Breast epithelium (tissue), 4 donors: ENCODE data around the gene TBCC. TPM values are rescaled to one million over a fixed set of nuclear protein-coding genes. Genes with fewer than 3 reads are reported as not detected.

Experiments
- DNase-seq, 2 donors: peaks; one replicate each; pipeline ENCODE4 v3.0.0-alpha.2; 2019; ENCODE audit warnings: low spot score in 2 of 2
- H3K27ac ChIP-seq, 2 donors: fragments of 200-600 bp; sonication (generic) in 1 of 2; one replicate each; pipeline ENCODE4 v1.5.1; 2016 to 2019; ENCODE audit warnings: mild to moderate bottlenecking in 1 of 2
- H3K27me3 ChIP-seq, 2 donors: fragments of 200-600 bp; sonication (generic) in 1 of 2; one replicate each; pipeline versions ENCODE4 v1.5.1 to v1.6.0; 2017 to 2019; ENCODE audit warnings: control low read depth in 1 of 2, mild to moderate bottlenecking in 1 of 2
- H3K36me3 ChIP-seq: fragments of 200-600 bp; one replicate; pipeline ENCODE4 v1.5.1; 2019
- H3K4me1 ChIP-seq, 2 donors: fragments of 200-600 bp; sonication (generic); one replicate each; pipeline ENCODE4 v1.5.1; 2016 to 2019; ENCODE audit warnings: control low read depth in 1 of 2
- H3K4me3 ChIP-seq, 3 donors: fragments of 200-600 bp; sonication (generic); 1 replicate in 2 of 3; 2 replicates in 1 of 3; pipeline ENCODE4 v1.5.1; 2016 to 2019; ENCODE audit warnings: mild to moderate bottlenecking in 3 of 3, moderate library complexity in 2 of 3
- H3K9me3 ChIP-seq, 2 donors: fragments of 200-600 bp; sonication (generic) in 1 of 2; one replicate each; pipeline ENCODE4 v1.5.1; 2016 to 2019; ENCODE audit warnings: control low read depth in 1 of 2
- POLR2A ChIP-seq: fragments of 450-650 bp; IDR thresholded peaks from one replicate; pipeline ENCODE4 v1.6.1; 2016; ENCODE audit warnings: antibody characterized with exemption, mild to moderate bottlenecking, moderate library complexity
- POLR2AphosphoS5 ChIP-seq, 3 donors: sonication (generic); formaldehyde crosslinking; IDR thresholded peaks; one replicate each; pipeline ENCODE4 v1.6.1; 2017; ENCODE audit warnings: antibody characterized with exemption in 3 of 3
- intact Hi-C: fragments of 100-400 bp; cut with DNase I; formaldehyde crosslinking; loops from one replicate; pipeline ENCODE4 v1.15.1; 2023; ENCODE audit warnings: low total_unique reads
- total RNA-seq, 3 donors: library from RNA; depleted of rRNA; stranded (reverse); fragments of >200 nt; gene quantifications; one replicate each; pipeline ENCODE4 v1.1.0, GENCODE V29; 2016
- TF ChIP-seq, protein P1 (sequence below), 3 donors: fragments of 450-650 bp; IDR thresholded peaks; one replicate each; pipeline ENCODE4 v1.5.1; 2016 to 2017; ENCODE audit warnings: antibody characterized with exemption in 3 of 3, mild to moderate bottlenecking in 3 of 3, moderate library complexity in 3 of 3

The TBCC gene
- total RNA-seq, 3 donors from 2014 or later: 21.3 to 27.7 (median 26.3) TPM

DNA sequence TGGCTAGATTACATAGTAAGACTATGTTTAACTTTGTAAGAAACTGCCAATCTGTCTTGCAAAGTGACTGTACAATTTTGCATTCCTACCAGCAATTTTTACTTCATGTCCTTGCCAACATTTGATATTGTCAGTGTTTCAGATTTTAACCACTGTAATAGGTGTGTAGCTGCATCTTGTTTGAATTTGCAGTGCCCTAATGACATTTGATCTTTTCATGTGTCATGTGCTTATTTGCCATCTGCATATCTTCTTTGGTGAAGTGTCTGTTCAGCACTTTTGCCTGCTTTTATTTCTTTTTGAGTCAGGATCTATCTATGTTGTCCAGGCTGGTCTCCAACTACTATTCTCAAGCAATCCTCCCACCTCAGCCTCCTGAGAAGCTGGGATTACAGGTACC, 21.1 kb downstream of the TBCC start:
- H3K27me3 ChIP-seq: no peaks in the 10 kb centered on the region
- no peaks in the 10 kb centered on the region for H3K9me3 ChIP-seq
- H3K36me3 ChIP-seq: no peaks in the 10 kb centered on the region
- H3K4me3 ChIP-seq: no peak overlapping the region
- intact Hi-C loops: no loop called here
- no peak overlapping the region for H3K27ac ChIP-seq
- no peaks in the 10 kb centered on the region for H3K4me1 ChIP-seq
- no peak for DNase-seq
- TF ChIP-seq POLR2A: no peak
- TF ChIP-seq, protein P1, sequence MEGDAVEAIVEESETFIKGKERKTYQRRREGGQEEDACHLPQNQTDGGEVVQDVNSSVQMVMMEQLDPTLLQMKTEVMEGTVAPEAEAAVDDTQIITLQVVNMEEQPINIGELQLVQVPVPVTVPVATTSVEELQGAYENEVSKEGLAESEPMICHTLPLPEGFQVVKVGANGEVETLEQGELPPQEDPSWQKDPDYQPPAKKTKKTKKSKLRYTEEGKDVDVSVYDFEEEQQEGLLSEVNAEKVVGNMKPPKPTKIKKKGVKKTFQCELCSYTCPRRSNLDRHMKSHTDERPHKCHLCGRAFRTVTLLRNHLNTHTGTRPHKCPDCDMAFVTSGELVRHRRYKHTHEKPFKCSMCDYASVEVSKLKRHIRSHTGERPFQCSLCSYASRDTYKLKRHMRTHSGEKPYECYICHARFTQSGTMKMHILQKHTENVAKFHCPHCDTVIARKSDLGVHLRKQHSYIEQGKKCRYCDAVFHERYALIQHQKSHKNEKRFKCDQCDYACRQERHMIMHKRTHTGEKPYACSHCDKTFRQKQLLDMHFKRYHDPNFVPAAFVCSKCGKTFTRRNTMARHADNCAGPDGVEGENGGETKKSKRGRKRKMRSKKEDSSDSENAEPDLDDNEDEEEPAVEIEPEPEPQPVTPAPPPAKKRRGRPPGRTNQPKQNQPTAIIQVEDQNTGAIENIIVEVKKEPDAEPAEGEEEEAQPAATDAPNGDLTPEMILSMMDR (IDR thresholded peaks at IDR 0.05): no peak
- TF ChIP-seq POLR2AphosphoS5 (IDR thresholded peaks at IDR 0.05): no peak

DNA sequence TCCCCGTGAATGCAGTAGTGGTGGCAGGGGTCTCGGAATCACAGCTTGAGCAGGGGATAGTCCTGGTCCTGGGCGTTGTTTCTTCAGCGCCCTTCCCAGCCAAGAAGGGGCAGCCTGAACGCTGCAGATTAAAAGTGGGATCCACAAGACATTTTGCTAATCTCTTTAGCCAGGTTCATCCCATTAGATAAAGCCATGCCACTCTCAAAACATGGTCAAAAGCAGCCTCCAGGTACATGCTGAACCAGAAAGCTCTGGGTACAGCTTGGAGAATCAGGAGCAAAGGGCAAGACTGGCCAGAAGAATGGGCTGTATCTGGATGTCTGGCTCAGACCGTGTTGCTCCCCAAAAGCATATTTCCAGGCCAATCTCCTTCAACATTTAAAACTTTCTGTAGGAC, 23.4 kb downstream of the TBCC start, which contains the start of gene PRPH2:
TSS of gene PRPH2 (minus strand) at position 101 of the 400 bp plus-strand sequence. CDS start 263 bp downstream, outside the sequence.
- no peaks in the 10 kb centered on the region for H3K36me3 ChIP-seq
- no peaks in the 10 kb centered on the region for H3K4me1 ChIP-seq
- no peak within 1 kb of the TSS for H3K27ac ChIP-seq
- no peaks in the 10 kb centered on the region for H3K9me3 ChIP-seq
- intact Hi-C loops: no loop called here
- H3K27me3 ChIP-seq: no peaks in the 10 kb centered on the region
- no peak for DNase-seq
- H3K4me3 ChIP-seq: no peak within 1 kb of the TSS
- TF ChIP-seq, protein P1 (IDR thresholded peaks at IDR 0.05): no peak
- TF ChIP-seq POLR2A: no peak
- no peak for TF ChIP-seq POLR2AphosphoS5 (IDR thresholded peaks at IDR 0.05)

DNA sequence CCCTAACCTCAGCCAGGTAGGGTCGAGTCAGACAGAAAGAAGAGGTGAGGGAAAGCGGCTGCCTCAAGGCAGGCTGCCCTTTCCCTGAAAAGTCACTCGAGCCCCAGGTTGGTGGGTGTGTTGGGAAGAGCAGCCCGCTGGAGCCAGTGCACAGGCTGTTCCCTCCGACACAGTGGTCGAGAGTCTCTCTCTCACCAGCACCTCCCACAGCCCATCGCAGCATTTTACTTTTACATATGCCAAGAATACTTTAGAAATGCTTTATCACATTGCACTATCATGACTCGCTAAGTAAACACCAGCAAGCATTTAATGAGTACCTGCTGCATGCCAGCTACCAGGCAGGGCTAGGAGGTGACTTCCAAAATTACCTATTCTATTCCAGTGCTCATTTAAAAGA, 25.2 kb downstream of the TBCC start:
- H3K4me3 ChIP-seq: no peak overlapping the region
- H3K27me3 ChIP-seq: no peaks in the 10 kb centered on the region
- H3K4me1 ChIP-seq: no peaks in the 10 kb centered on the region
- H3K27ac ChIP-seq: no peak overlapping the region
- H3K9me3 ChIP-seq: no peaks in the 10 kb centered on the region
- TF ChIP-seq POLR2AphosphoS5 (IDR thresholded peaks at IDR 0.05) (no peak), POLR2A (no peak)
- TF ChIP-seq, protein P1 (IDR thresholded peaks at IDR 0.05): no peak
- H3K36me3 ChIP-seq: no peaks in the 10 kb centered on the region
- no peak for DNase-seq
- intact Hi-C loops: no loop called here

DNA sequence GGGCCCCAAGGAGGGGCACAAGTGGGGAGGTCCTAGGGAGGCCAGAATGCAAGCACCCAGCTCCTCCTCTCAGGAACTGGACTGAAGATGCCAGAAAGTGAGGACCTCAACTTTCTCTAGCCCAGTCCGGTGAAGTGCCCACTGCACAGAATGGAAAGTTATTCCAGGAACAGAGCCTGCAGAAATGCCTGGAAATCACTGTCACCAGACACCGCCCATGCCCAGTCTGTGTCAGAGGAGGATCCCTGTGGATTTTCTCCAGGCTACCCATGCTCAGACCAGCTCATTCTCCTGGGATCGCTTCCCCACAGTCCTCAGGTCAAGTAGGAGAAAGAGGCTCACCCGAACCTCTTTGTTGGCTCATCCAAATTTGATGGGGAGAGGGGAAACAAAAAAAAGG, 30.0 kb downstream of the TBCC start:
- TF ChIP-seq, protein P1 (IDR thresholded peaks at IDR 0.05): no peak
- TF ChIP-seq POLR2AphosphoS5 (IDR thresholded peaks at IDR 0.05) (no peak), POLR2A (no peak)
- H3K27ac ChIP-seq: no peak overlapping the region
- H3K4me3 ChIP-seq: no peak overlapping the region
- intact Hi-C loops: no loop called here
- DNase-seq: no peak
- no peaks in the 10 kb centered on the region for H3K27me3 ChIP-seq
- no peaks in the 10 kb centered on the region for H3K4me1 ChIP-seq
- H3K9me3 ChIP-seq: peaks cover 6 to 11% of the 10 kb centered on the region in 2 donors
- no peaks in the 10 kb centered on the region for H3K36me3 ChIP-seq

DNA sequence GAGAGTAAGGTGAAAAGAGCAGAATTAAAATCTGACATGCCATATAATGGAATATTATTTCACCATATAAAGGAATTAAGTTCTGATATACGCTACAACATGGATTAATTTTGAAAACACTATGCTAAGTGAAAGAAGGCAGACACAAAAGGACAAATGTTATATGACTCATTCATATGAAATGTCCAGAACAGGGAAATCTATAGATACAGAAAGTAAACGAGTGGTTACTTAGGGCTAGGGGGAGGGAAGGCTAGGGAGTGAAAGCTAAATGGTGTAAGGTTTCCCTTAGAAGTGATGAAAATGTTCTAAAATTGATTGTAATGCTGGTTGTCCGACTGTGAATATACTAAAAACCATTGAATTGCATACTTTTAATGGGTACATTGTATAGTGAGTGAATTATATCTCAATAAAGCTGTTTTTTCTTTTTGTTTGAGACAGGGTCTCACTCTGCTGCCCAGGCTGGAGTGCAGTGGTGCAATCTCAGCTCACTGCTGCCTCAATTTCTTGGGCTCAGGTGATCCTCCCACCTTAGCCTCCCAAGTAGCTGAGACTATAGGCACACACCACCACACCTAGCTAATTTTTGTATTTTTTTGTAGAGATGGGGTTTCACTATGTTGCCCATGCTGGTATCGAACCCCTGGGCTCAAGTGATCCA, 31.7 kb downstream of the TBCC start:
- DNase-seq: no peak
- intact Hi-C loops: no loop called here

More for the DNA sequence above, 31.7 kb downstream of the TBCC start:
- Histone ChIP-seq H3K9me3 (peaks cover 6 to 11% of the 10 kb centered on the region in 2 donors), H3K27ac (no peak overlapping the region), H3K4me3 (no peak overlapping the region), H3K27me3 (no peaks in the 10 kb centered on the region), H3K4me1 (no peaks in the 10 kb centered on the region), H3K36me3 (no peaks in the 10 kb centered on the region)
- TF ChIP-seq POLR2AphosphoS5 (IDR thresholded peaks at IDR 0.05) (no peak), POLR2A (no peak)
- TF ChIP-seq, protein P1 (IDR thresholded peaks at IDR 0.05): no peak
